Heart left ventricle (tissue), 13 donors: ENCODE measurements around the gene YES1.

ENCODE experiments used
- POLR2A ChIP-seq, 2 donors: fragments of 450-650 bp; IDR thresholded peaks; one replicate each; pipeline ENCODE4 v1.6.1; 2017; ENCODE audit warnings: antibody characterized with exemption in 2 of 2, mild to moderate bottlenecking in 2 of 2, moderate library complexity in 2 of 2
- TF ChIP-seq, protein P1 (sequence below), 12 donors: fragments of 200-600 bp; sonication (generic) in 4 of 12; IDR thresholded peaks; one replicate each; pipeline versions ENCODE4 v1.5.0 to v1.8.0; 2018 to 2022; ENCODE audit warnings: antibody characterized with exemption in 12 of 12, mild to moderate bottlenecking in 5 of 12
- donor health status: ischemic (EF 13 %, LVEDD 7.1; RV severe dilation, severe dysfunction).
- donor health status: DM: no; HTN: yes; CAD: no.
- donor health status: DM: no; HTN: no; CAD: no.
- donor health status: ischemic (EF 25% LVEDD 6.9; RV normal size, moderate dysfunction).
- donor health status: ischemic (EF 25% LVEDD 5.7; RV mildly dilated, moderate dysfunction).
- donor health status: ischemic (EF 35%, LVEDD 5.7; RV mildly dilated, moderate dysfunction).
- donor health status: nonischemic (EF 11% LVEDD 7.7; RV severe dilation, severe dysfunction).
- donor health status: DM: yes; HTN: yes; CAD: no.
- donor health status: PGD.
- donor health status: ischemic (EF 29% LVEDD 5.4; RV normal size, mild dysfunction).
- donor health status: nonischemic (EF 23%, LVEDD 6.1; RV moderate dilation, normal function).

DNA sequence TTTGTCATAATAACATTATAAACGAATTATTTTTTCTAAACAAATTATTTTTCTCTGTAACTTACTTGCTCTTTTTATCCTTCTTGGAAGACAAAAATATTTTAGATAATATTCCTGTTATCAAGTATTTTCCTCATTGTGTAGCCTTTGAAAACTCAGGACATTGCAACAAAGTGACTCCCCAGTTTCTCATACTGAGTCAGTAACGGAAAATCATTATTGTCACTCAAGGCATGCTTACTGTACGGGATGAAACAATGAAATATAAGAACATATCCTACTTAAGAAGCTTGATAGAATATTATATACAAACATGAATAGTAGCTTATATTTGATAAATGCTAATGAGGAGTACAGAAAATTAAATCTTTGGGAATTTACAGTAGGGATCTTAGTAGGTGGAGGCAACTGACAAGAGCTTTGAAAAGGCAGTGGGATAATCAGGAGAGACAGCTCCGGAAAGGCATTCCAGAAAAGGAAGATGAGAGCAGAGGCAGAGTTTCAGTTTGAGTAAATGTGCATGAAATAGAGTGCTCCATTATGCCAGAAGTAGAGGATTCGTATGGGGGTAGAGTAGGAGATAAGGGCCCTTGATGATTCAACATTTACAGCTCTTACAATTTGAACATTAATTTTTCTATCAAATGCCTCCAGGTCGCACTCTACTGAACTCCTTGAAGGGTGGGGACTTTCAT lies 14.0 kb upstream of the YES1 start:
- TF ChIP-seq, protein P1, sequence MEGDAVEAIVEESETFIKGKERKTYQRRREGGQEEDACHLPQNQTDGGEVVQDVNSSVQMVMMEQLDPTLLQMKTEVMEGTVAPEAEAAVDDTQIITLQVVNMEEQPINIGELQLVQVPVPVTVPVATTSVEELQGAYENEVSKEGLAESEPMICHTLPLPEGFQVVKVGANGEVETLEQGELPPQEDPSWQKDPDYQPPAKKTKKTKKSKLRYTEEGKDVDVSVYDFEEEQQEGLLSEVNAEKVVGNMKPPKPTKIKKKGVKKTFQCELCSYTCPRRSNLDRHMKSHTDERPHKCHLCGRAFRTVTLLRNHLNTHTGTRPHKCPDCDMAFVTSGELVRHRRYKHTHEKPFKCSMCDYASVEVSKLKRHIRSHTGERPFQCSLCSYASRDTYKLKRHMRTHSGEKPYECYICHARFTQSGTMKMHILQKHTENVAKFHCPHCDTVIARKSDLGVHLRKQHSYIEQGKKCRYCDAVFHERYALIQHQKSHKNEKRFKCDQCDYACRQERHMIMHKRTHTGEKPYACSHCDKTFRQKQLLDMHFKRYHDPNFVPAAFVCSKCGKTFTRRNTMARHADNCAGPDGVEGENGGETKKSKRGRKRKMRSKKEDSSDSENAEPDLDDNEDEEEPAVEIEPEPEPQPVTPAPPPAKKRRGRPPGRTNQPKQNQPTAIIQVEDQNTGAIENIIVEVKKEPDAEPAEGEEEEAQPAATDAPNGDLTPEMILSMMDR (IDR thresholded peaks at IDR 0.05): no peak
- TF ChIP-seq POLR2A (IDR thresholded peaks at IDR 0.05): no peak
